IPS-11a (cell line): ENCODE data around the gene CHRM1.
"Not testable (repeated sequence)": the region's sequence is repeated elsewhere in the genome, so short reads cannot be mapped to it uniquely, and the experiment has no call there.

Experiments used
- H3K4me3 ChIP-seq: one replicate; pipeline ENCODE4 v1.5.1; 2013; ENCODE audit warnings: low read depth, low read length, control low read depth

Gene CHRM1

GRCh38 chr11:62880231-62880802 is 40.8 kb downstream of the CHRM1 start:
- peak overlapping the region; percentile 99 for H3K4me3 ChIP-seq

- no peak overlapping the region for H3K4me3 ChIP-seq
These were observed 41.8 kb downstream of the CHRM1 start for GRCh38 chr11:62879235-62879978.

GRCh38 chr11:62876712-62877111 is 44.5 kb downstream of the CHRM1 start:
- no peak overlapping the region for H3K4me3 ChIP-seq

GRCh38 chr11:62875698-62876478 is 45.3 kb downstream of the CHRM1 start:
- H3K4me3 ChIP-seq = no peak overlapping the region

GRCh38 chr11:62874851-62875250 is 46.3 kb downstream of the CHRM1 start:
- no peak overlapping the region for H3K4me3 ChIP-seq

- no peak overlapping the region for H3K4me3 ChIP-seq
These were observed 55.5 kb downstream of the CHRM1 start for GRCh38 chr11:62865635-62866034.

- H3K4me3 ChIP-seq = no peak overlapping the region
These were observed 57.4 kb downstream of the CHRM1 start for GRCh38 chr11:62863687-62864335.

- H3K4me3 ChIP-seq = not testable (repeated sequence)
These were observed 59.5 kb downstream of the CHRM1 start for GRCh38 chr11:62861564-62862192.

- H3K4me3 ChIP-seq = no peak overlapping the region
These were observed 60.2 kb downstream of the CHRM1 start for GRCh38 chr11:62860835-62861563.

- H3K4me3 ChIP-seq = not testable (repeated sequence)
These were observed 61.9 kb downstream of the CHRM1 start for GRCh38 chr11:62859281-62859703.
